Renal cortical epithelial cell (primary cell): ENCODE measurements around the gene SLC22A23. TPM values are rescaled to one million over a fixed set of nuclear protein-coding genes. Genes with fewer than 3 reads are reported as not detected.
"Not testable (repeated sequence)": the region's sequence is repeated elsewhere in the genome, so short reads cannot be mapped to it uniquely, and the experiment has no call there.

Experiments
- DNase-seq: peaks from one replicate; pipeline ENCODE4 v3.0.0-alpha.2; 2011; ENCODE audit warnings: low read depth
- total RNA-seq: library from RNA; depleted of rRNA; stranded (reverse); fragments of >200 nt; gene quantifications from 2 replicates; pipeline ENCODE4 v1.2.3, GENCODE V29; 2014

SLC22A23 gene
- total RNA-seq, 1 donor from 2014 or later = 2.4 TPM

DNA sequence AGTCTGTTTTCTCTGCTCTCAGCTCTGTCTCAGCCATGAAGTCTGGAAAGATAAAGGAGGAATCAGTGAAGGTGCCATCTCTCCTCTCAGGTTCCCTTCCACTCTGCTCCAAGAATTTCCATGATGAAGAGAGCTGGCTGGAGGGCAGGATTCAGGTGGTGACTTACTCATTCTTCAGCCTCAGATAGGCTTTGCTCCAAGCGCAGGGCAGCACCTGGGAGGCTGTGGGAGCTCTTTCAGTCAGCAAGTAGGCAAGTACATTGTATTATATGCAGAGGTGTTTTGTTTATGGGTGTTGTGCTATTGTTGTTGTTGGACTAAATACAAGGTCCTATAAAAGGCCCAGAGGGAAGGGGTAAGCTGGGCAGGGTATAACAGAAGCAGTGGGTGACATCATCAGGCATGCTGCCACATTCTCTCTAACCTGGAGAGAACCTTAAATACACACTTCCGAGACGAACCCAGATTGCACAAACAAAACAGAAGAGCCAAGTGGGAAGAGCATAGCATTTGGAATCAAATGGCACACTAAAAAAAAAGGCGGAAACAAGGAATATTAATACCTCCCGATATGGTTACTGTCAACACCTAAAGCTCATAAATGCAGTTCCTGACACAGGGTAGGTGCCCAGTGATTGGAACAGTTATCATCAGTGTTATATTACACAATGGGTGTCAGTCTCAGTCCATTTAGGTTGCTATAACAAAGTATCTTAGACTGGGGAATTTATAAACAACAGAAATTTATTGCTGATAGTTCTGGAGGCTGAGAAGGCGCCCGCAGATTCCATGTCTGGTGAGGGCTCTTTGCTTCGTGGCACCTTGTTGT lies 212.6 kb downstream of the SLC22A23 start:
- no peak for DNase-seq

DNA sequence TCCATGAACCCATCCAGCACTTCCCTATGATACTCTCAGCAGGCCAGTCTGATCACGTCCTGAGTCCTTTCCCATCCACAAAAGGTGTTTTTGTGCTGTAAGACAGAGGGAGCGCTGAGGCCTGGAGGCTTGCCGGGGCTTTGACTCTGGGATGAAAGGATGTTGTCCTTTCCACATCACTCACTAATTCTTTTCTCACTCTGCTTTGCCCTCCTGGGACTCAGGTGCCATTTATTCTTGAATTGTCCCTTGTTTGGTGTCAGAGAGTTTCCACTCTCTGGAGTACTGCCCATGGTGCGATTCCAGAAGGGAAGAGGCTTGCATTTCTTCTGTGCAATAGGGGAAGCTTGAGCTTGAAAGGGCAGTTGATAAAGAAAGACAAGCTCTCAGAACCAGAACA lies 214.1 kb downstream of the SLC22A23 start:
- no peak for DNase-seq

DNA sequence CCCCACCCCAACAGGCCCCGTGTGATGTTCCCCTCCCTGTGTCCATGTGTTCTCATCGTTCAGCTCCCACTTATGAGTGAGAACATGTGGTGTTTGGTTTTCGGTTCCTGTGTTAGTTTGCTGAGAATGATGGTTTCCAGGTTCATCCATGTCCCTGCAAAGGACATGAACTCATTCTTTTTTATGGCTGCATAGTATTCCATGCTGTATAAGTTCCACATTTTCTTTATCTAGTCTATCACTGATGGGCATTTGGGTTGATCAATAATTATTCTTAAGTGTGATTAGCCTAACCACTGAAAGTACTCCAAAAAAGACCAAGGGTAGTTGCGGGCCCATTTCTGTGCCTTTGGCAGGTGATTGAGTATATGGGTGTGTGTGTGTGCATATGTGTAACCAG lies 215.1 kb downstream of the SLC22A23 start:
- not testable (repeated sequence) for DNase-seq

DNA sequence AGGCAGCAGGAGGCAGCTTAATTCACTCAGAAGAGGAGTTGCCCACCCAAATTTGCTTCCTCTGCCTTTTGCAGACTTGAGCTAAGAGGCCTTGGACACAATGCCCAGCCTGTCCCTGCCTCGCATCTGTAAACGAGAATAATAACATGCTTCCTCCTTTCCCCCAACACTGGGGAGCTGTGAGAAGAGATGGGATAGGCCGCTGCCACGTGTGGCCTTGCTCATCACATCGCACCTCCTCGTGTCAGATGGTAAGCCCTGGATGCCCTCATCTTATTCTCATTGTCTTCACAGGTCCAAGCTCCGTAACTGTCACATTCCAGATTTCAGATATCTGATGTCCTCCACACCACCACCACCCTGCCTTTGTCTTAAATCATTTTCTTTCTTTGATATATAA lies 216.3 kb downstream of the SLC22A23 start:
- DNase-seq = no peak

DNA sequence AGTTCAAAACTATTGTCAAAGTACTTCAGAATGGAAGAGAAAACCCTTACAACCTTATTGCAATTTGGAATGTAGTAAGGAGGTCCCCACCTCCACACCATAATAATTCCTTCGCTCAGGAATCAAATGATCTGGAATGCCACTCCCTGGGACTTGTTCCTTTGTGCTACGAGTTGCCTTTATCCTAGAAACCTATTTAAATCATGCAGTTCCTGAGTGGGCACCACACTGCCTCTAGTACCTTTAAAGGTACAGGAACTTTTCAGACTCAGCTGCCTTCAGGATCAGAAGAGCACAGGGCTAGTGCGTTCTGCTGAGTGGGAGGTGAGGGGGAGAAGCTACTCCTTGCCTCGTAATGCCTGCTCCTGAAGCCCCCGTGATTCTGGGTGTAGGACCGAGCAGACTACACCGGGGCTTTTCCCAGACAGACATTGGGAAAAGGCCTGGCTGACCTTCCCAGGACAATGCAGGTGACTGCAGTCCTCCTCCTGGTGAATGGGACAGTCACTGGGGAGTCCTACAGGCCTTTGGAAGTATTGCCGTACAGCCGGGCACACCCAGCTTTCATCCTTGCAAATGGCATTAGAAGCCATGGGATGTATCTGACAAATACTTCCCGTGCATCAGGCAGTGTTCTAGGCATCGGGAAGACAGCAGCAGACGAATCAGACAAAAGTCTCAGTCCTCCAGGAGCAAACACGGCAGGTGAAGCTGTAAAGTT lies 217.6 kb downstream of the SLC22A23 start:
- DNase-seq = no peak

DNA sequence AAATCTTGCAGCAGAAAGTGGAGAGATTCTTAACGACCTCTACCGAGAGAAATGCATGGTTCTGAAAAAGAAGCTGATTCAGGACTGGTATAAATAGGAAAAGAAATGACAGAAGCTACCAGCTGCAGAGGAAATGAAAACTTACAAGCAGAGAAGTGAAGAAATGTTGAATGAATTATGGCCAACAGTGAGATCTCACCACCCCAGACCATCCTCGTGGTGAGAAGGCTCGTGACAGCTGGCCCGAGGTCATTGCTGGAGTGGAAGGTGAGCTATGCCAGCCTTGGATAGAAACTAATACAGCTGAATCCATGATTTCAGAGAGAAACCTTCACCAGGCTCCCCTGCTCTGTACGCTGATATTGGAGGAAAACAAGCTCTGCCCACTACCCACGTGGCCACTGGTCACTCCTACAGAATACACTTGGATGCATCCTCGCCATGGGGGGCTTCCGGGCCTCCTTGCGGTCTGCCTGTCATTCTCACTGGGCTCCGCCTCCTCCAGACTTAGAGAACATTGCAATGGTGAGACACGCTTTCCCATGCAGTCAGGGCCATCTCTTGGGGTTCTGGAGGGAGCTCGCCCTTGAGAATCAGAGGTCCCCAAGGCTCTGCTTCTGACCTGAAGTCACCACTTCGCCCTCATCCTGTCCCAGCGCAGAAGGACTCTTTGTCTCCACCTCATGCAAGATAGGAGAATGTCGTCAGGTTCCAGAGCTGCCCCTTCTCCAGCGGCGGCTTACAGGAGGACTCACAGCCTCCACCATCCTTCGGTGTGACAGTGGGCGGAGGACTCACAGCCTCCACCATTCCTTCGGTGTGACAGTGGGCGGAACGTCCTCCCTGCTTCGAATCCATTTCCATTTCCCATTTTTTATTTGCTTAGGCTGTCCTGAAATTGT lies 218.8 kb downstream of the SLC22A23 start:
- no peak for DNase-seq

DNA sequence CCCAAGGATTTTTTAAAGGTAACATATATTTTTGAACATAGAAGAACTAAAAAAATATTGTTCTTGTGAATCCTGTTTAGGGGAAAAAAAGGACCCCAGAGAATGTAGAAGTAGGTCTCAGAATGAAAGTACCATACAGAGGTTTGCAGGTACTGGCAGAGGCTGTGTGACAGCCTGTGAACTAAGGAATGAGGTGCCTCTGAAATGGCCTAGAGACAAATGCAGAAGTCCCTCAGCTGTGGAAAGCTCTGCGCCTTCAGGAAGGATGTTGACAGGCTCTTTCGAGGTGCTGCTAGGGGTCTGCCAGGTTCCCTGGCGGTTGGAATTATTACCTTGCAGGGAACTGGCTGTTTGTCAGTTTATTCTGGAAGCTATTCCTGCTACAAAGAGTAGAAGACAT lies 220.8 kb downstream of the SLC22A23 start:
- no peak for DNase-seq

DNA sequence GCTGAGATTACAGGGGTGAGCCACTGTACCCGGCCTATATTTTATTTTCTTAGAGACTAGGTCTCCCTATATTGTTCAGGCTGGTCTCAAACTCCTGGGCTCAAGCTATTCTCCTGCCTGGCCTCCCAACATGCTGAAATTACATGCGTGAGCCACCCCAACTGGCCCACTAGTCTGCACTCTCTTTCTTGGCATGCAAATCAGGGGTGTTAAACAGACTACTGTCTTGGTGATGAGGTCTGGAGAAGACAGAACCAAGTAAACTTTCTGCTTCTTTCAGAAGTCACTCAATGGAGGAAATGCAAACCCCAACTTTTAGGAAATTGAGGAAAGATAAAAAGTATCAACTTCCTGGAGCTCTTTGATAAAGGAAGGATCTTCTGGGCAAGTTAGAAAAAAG lies 221.4 kb downstream of the SLC22A23 start:
- no peak for DNase-seq

DNA sequence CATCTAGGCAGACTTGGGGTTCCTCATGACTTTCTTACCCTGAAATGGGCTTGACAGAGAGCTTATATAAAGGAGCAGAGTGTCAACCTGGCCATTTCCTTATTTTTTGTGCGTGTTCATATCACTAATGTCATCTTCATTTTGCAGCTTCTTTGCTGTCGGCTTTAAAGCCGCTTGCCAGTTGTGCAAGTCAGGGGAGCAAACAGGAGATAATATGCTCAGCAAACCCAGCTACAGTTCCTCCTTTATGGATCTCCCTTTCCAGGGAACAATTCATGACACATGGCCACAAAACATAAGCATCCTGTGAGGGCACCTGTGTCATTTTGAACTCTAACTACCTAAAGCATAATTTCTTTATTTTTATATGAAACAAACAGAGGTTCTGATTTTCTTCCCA lies 222.9 kb downstream of the SLC22A23 start:
- DNase-seq = no peak

DNA sequence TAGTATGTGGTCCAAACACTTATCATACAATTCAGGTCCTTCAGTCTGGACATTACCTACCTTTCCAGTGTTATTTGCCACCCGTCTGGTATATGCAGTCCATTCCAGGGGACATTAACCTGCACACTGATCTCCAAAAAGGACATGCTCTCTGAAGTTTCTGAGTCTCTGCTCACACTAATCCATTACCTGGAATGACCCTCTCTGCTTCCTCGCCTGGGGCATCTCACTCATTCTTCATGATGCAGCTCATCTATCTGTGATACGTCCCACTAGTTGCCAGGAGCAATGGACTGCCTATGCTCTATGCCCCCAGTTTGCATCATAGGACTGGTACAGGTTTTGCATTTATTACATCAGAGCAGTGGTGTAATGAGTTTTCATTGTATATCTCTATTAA lies 223.5 kb downstream of the SLC22A23 start:
- no peak for DNase-seq

DNA sequence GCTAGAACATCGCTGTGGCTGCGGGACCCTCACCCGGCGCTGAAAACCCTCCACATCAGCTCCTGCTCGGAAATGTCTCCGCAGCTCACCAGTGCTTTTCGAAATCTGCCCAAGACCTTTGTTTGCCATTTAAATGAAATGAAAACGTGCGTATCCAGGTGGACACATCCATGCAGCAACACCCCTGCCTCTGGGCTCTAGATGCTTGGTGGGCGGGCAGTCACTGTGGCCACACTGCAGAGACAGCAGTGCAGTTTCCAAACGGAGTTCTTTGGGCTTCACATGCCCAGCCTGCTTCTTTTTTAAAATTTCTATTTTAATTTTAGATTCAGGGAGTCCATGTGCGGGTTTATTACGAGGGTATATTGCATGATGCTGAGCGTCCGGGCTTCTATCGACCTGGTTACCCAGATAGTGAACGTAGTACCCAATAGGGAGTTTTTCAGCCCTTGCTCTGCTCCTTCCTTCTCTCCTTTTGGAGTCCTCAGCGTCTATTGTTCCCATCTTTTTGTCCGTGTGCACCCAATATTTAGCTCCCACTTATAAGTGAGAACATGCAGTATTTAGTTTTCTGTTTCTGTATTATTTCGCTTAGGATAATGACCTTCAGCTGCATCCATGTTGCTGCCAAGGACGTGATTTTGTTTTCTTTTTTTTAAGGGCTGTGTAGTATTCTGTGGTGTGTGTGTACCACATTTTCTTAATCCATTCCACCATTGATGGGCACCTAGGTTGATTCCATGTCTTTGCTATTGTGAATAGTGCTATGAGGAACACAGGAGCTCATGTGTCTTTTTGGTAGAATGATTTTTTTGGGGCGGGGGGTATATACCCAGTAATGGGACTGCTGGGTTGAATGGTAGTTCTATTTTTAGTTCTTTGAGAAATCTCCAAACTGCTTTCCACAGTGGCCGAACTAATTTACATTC lies 224.6 kb downstream of the SLC22A23 start:
- DNase-seq = no peak

DNA sequence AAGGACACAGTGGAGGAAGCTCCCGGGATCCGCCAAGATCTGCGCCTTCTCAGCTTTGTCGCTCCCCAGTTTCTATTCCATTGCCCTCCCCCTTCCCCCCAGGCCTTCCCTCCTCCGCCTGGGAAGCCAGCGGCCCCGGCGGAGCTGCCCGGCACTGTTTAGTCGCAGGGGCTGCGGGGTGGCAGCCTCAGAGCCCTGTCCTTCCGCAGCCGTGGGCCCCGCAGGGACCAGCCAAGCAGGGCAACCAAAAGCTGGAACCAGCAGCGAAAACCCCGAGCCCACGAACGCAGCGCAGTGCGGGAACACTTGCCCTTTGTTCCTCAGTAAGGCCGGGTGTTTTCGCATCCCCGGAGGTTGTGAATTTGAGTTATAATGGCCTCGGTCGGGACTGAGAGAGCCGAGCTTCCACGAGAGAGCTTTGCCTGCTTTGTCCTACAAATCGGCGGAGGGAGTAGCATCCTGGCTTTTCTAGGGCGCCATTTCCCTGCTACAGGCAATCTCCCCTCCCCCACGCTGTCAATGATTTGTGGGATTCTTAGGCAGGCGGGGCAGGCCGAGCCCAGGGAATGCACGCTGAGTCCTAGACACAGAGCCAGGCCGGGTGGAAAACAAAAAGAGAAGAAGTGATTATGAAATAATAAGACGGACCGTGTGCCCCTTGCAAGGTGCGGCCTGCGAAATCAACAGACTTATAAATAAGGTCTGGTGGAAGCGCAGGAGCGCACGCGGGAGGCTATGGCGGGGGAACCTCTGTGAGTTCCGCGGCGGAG lies 225.4 kb downstream of the SLC22A23 start:
- peak; percentile 78 for DNase-seq

DNA sequence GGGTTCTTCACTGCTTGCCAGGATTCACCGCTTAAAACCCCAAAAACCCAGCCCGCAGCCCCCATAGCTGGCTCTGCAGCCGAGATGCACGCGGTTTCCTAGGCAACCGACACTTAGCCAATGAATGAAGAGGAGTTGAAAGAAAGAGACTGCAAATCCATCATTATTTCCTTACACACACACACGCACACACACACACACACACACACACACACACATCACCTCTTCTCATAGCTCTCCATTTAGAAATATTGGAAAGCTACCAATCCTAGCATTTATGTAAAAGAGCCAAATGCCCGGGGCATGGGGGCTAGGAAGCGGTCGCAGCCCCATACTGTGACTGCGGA lies 226.0 kb downstream of the SLC22A23 start:
- DNase-seq = no peak

DNA sequence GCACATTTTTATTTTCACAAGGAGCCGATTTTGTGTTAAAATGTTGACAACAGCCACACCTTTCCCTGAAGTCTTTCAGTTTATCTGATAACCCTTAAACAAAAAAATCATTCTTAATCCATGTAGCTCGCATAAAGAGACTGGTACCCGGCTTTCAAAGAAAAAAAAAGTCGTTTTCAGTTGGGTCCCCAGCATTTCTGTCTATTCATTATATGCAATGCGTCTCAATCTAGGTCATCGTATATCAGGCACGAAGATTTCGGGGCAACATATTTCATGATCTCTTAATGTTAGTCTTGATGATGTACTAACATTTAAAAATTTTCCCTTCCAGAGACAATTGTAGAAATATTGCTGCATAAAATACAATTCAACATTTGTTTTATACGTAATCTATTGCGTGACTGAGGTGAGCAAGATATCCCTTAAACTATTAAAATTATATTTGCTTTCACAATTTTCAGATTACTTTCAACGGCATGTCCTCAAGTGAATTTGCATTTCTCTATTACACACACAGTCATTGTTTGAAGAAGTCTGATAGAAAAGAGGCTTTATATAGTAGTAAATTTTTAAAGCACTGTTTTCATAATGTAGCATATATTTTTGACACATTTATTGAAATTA lies 226.5 kb downstream of the SLC22A23 start:
- DNase-seq = no peak

DNA sequence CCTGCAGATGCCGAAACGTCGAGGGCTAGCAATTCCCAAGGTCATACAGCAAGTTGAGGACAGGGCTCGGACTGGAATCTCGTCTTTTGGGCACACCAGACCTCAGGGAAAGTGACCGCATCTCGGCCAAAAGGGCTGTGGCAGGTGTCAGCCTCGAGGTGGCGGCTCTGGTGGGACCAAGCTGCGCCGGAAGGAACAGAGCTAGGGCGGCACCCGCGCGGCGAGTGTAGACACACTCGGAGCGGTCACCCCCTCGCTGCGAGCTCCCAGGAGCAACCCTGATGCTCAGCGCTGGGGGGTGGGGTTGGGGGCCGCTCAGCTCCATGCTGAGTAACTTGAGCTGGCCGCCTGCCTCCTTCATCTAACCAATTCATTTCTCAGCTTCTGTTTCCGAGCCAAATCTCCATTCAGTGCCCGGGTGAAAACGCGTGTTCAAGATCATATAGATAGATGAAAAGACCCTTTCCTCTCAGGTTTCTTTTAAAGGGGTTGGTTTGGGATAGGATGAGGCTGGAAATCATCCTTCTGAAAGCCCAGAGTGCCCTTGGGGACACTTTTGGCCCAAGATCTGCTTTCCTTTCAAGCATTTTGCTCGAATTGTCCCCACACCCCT lies 227.2 kb downstream of the SLC22A23 start:
- DNase-seq = no peak

DNA sequence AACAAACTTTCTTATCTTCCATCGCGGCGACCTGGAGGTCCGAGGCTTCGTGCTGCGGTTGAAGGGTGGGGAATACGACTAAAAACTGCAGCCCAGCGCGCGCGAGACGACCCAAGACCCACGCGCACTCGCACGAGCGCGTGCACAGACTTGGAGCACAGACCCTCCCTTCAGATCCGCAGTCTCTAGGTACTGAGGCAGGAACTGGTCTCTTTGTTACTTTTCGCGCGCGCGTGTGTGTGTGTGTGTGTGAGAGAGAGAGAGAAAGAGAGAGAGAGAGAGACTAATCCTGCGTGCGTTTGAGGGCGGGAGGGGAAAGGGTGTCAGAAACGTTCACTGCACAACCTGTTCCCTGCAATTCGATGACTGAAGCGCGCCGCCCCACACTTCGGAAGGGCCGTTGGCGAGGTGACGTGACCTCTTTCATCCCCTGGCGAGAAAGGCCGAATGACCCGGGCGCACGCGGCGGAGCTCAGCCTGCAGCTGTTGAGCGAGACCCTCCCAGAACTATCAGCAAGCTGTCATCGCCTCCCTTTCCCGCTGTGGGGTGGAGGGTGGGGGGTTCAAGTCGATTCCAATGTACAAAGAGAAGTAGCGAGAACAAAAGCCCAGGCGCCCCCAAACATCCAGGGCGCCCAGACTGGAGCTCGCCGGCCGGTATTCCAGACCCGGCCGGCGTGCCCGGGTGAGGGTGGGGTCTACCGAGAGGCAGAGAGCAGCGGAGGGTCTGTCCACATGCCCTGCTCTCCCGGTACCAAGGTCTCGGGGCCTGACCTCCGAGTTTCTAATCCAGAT lies 227.9 kb downstream of the SLC22A23 start:
- no peak for DNase-seq

DNA sequence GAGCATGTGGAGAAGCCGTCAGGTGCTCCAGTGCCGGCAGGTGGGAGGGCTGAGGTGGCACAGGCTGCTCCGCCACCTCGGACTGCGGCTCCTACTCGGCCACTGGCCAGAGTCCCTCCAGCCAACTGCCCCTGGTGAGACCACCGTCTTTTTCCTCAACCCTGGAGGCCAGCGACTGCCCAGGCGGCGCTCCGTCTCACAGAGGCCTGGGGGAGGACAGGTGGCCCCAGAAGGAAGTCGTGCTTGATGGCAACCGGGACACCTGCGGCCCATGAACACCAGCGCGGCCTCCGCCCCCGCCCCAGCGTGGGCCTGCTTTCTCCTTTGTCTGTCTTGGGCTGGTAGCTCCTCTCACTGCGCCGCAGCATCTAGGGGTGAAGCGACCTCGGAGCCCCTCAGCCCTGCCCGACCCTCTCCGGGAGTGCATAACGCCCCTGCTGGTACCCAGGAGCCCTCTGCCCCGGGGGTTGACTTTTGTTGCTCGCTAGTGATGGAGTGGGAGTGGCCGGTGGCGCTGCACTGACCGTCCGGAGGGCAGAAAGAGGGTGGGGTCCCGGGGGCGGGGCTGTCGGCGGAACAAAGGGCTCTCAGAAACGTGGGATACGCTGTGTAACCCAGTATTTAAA lies 228.7 kb downstream of the SLC22A23 start:
- no peak for DNase-seq

DNA sequence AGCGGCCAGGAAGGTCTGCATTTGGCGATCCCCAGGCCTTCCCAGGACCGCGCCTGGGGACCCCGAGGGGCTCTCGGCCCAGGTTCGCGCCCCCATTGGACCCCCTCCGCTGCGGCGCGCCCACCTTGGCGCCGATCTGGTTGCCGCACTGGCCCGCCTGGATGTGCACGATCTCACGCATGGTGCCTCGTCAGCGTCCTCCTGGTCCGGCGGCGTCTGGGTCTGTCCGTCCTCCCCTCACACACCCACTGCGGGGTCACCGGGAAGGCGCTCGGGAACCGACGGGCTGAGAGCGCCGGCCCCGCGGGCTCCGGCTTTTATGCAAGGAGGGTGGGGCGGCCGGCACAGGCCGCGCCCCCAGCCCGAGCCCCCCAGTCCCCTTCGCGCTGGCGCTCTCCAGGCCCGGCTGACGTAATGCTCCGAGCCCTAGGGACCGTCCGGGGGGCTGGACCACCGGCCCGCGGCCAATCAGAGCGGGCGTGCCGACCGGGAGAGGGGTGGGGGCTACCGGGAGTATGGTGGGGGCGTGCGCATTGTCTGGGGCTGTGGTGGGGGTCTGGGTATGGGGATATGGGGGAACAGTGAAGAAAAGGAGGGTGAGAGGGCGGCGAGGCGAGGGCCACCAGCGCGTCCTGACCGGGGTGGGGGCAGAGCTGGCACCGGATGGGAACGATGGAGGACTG lies 229.3 kb downstream of the SLC22A23 start, which contains the start of gene TUBB2B:
TSS of gene TUBB2B (minus strand) at position 291 of the 683 bp plus-strand sequence. CDS start at position 181, 110 bp downstream.
- DNase-seq = no peak
